Activated naive CD8-positive, alpha-beta T cell treated with anti-CD3 and anti-CD28 coated beads, Interleukin-2, amount 50 U/mL, for 16 hours (primary cell): ENCODE results near the gene KRTAP10-11.
"Not testable (repeated sequence)": the region's sequence is repeated elsewhere in the genome, so short reads cannot be mapped to it uniquely, and the experiment has no call there.

Experiments
- DNase-seq: peaks from one replicate; pipeline ENCODE4 v3.0.0-alpha.2; 2020; ENCODE audit warnings: low read depth, low spot score

The KRTAP10-11 gene

DNA sequence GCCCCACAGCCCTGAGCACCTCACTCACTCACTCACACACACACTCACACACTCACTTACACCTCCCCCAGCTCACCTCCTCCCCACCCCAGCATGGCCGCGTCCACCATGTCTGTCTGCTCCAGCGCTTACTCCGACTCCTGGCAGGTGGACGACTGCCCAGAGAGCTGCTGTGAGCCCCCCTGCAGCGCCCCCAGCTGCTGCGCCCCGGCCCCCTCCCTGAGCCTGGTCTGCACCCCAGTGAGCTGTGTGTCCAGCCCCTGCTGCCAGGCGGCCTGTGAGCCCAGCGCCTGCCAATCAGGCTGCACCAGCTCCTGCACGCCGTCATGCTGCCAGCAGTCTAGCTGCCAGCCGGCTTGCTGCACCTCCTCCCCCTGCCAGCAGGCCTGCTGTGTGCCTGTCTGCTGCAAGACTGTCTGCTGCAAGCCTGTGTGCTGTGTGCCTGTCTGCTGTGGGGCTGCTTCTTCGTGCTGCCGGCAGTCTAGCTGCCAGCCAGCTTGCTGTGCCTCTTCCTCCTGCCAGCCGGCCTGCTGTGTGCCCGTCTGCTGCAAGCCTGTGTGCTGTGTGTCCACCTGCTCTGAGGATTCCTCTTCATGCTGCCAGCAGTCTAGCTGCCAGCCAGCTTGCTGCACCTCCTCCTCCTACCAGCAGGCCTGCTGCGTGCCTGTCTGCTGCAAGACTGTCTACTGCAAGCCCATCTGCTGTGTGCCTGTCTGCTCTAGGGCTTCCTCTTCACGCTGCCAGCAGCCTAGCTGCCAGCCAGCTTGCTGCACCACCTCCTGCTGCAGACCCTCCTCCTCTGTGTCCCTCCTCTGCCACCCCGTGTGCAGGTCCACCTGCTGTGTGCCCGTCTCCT, at the start of gene KRTAP10-11:
TSS of gene KRTAP10-11 (plus strand) at position 49 of the 856 bp plus-strand sequence. CDS start at position 94, 45 bp downstream.
- not testable (repeated sequence) for DNase-seq

DNA sequence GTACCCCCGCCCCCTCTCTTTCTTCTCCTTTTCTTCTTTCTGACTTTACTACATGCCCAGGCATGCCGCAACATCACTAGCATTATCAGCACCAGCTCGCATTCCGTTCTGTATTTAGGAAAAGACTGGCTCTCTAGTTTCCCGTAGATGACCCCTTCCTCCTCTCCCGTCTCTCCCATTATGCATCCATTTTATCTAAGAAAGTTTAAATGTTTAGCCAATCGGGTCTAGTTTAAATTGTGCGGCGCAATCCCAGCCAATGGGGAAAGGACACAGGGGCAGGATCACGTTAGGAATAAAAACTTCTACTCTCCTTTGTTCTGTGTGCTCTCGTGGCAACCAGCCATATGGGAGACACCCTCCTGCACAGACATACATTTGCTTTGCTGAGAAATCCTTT, 48.2 kb upstream of the KRTAP10-11 start:
- no peak for DNase-seq

DNA sequence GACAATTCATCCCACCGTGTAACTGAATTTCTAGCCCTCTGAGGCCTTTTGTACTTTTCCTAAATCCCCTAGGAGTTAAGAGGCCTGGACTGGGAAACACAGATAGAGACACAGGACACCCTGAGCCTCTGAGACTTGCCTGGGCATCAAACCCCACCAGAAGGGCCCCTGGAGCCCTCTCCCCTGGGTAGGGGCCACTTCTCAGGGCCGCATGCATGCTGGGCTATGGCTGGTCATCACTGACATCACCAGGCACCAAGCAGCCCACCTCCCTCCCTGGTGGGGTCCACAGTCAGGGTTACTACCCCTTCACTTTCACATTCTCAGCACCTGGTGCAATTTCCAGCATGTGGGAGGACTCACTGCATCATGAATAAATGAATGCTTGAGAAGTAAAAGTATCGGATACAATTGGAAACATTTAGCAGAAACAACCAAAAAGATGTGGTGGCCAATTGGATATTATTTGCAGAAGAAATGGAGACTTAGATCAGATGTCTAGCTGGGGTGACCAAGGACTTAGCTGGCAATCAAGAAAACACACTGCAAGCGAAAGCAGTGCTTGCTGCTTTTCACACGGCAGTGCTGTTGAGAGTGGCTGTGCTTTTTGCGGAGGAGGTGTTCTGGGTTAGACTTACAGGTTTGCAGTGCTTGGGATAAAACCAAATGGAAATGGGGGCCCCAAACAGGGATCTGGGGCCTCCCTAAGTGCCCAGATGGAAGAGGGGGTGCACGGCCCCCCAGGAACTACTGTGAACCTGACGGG, 46.8 kb upstream of the KRTAP10-11 start:
- DNase-seq: no peak

GRCh38 chr21:44600118-44600978, 45.9 kb upstream of the KRTAP10-11 start, which contains the start of gene KRTAP10-7:
Gene KRTAP10-7 (plus strand): TSS chr21:44600597. CDS start chr21:44600622, 25 bp downstream.
- DNase-seq: not testable (repeated sequence)

DNA sequence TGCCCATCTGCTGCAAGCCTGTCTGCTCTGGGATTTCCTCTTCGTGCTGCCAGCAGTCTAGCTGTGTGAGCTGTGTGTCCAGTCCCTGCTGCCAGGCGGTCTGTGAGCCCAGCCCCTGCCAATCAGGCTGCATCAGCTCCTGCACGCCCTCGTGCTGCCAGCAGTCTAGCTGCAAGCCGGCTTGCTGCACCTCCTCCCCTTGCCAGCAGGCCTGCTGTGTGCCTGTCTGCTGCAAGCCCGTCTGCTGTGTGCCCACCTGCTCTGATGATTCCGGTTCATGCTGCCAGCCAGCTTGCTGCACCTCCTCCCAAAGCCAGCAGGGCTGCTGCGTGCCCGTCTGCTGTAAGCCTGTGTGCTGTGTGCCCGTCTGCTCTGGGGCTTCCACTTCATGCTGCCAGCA, 45.1 kb upstream of the KRTAP10-11 start:
- not testable (repeated sequence) for DNase-seq

DNA sequence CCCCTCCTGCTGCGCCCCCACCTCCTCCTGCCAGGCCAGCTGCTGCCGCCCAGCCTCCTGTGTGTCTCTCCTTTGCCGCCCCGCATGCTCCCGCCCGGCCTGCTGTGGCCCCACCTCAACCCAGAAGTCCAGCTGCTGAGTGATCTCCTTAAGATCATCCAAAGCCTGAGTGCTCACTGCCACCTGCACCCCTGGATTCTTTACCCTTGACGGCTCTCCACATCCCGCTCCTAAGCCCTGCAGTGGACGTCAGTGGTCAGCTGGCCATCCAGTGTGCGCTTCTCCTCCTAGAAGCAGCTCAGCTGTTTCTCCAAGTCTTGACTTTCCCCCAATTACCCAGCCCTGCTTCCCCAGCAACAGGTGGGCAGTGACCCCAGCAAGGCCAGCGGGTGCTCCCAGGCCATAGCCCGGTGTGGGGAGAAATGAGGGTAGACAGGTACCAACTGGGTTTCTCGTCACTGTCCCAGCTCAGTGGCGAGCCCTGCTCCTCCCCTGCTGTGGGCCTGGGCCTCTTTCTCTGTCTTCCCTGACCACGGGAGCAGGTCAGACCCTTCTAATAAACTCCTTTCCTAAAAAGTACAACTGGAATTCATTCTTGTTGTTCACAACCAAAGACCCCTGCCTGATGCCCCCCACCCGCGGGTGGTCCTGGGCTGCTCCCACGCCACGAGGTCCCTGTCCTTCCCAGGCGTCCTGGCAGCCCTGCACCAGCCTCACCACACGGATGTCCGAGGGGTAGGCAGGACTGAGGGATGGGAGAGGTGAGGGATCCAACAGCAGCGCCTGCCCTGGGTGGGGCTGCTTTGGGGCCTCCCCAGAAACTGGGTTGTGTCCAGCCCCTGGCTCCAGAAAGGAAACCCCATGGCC, 44.4 kb upstream of the KRTAP10-11 start:
- no peak for DNase-seq

DNA sequence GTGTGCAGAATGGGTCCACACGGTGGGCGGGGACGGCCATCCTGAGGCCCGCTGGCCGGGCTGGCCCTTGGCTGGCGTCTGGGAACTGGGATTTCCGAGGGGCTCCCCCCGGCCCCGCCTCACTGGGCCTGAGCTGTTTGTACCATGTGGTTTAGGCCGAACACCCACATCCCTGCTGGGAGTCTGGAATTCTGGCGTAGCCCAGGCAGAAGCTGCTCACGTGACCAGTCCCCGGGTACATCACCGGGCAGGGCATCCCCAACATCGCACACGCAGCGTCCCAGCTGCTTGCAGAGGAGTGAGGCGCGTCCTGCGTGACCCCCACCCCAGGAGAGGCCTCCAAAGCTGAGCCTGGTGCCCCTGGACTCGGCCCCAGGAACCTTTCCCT, 43.8 kb upstream of the KRTAP10-11 start:
- no peak for DNase-seq

DNA sequence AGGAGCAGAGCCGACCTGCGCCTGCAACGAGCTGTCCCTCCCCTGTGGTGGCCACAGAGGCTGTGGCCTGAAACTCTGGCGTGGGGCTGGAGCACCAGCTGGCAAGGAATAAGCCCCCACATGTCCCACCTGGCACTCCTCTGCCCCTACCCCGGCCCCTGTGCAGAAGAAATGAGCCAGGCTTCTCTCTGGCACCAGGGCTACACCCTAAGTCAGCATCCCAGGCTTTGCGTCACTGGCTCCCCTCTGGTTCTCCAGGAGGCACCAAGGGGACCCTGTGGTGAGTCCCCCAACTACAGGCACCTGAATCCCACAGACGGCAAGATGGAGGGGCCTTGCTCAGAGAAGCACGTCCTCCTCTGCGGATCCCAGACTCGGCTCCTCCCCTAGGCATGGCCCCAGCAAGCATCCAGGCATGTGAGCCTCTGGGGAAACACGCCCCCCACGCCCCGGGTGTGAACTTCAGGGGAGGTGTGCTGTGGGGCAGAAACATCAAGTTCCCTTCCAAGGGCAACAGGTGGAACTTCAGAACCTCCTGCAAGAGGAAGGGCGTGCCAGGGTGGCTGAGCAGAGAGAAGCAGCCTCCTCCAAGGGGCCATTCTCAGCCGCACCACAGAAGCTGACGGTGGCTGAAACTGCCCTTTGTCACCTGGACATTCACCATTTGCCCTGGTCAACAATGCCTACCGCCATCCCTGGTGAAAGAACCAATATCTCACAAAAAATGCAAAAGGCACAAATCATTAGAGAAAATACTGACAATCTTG, 42.9 kb upstream of the KRTAP10-11 start:
- DNase-seq: no peak

DNA sequence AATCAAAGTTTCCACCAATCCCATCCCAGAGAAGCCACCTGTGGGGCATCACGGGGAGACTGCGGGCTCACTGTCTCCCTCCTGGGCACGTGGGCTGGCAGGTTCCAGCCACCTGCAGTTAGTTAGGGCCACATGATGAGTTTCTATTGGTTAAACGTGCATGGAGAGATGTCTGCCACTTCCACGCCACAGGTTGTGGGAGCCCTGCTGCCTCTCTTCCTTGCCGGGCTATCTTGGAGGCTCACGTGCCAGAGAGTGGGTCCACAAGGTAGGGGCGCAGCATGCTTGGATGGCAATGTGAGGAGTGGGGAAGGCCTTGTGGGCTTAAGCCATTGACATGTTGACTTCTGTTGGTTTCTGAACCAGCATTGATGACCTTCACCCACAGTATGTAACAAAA, 42.3 kb upstream of the KRTAP10-11 start:
- DNase-seq: no peak

GRCh38 chr21:44606495-44606894, 39.7 kb upstream of the KRTAP10-11 start:
- no peak for DNase-seq

- DNase-seq: no peak
These were observed 37.0 kb upstream of the KRTAP10-11 start for GRCh38 chr21:44609193-44609592.

DNA sequence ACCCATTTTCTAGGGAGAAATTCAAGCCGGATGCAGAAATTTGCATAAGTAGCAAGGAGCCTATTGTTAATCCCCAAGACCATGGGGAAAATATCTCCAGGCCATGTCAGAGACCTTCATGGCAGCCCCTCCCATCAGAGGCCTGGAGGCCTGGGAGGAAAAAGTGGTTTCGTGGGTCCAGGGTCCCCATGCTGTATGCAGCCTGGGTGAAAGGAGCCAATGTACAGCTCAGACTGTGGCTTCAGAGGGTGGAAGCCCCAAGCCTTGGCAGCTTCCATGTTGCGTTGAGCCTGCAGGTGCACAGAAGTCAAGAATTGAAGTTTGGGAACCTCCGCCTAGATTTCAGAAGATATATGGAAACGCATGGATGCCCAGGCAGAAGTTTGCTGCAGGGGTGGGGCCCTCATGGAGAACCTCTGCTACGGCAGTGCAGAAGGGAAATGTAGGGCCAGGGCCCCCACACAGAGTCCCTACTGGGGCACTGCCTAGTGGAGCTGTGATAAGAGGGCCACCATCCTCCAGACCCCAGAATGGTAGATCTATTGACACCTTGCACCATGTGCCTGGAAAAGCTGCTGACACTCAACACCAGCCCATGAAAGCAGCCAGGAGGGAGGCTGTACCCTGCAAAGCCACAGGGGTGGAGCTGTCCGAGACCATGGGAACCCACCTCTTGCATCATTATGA, 35.9 kb upstream of the KRTAP10-11 start:
- DNase-seq: not testable (repeated sequence)

DNA sequence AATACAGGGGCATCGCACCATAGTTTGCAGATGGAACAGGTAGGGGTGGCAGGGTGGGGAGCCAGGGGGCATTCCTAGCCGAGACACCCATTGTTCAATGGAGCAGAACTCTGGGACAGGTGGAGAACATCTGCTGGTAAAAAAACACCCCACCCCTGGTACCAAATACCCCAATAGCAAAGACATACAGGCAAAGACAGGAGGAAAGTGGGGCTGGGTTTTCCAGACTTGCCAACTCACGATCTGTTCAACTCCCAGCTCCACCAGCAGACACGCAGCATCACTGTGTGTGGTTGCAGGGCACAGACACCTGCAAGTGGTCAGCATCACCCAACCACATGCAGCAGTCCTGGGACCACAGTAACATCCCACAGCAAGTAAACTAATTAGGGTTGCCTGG, 34.7 kb upstream of the KRTAP10-11 start:
- no peak for DNase-seq

DNA sequence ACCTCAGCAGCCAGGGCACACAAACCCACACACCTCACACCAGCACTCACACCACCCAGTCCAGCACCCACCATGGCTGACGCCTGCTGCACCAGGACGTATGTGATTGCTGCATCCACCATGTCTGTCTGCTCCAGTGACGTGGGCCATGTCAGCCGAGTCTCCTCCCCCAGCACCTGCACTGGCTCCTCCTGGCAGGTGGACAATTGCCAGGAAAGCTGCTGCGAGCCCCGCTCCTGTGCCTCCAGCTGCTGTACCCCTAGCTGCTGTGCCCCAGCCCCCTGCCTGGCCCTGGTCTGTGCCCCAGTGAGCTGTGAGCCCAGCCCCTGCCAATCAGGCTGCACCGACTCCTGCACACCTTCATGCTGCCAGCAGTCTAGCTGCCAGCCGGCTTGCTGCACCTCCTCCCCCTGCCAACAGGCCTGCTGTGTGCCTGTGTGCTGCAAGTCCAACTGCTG, 34.2 kb upstream of the KRTAP10-11 start, which contains the start of gene KRTAP10-8:
TSS of gene KRTAP10-8 (plus strand) at position 51 of the 458 bp plus-strand sequence. CDS start at position 73, 22 bp downstream.
- no peak for DNase-seq

- no peak for DNase-seq
These were observed 33.5 kb upstream of the KRTAP10-11 start for GRCh38 chr21:44612669-44613229.

GRCh38 chr21:44613386-44614155, 32.6 kb upstream of the KRTAP10-11 start:
- DNase-seq: no peak

- DNase-seq: no peak
These were observed 32.0 kb upstream of the KRTAP10-11 start for GRCh38 chr21:44614161-44614631.

- DNase-seq: no peak
These were observed 31.2 kb upstream of the KRTAP10-11 start for GRCh38 chr21:44614961-44615391.
